HepG2 (cell line): Measurements from ENCODE around the gene S100Z. TPM values are rescaled to one million over a fixed set of nuclear protein-coding genes. Genes with fewer than 3 reads are reported as not detected.

Experiments
- CBFB ChIP-seq: sonication (generic); formaldehyde crosslinking; IDR thresholded peaks from 2 replicates; pipeline ENCODE4 v1.4.0; 2020; ENCODE audit warnings: missing genetic modification reagents
- EP300 ChIP-seq, 3 experiments: sonication (generic) in 1 of 3; formaldehyde crosslinking in 1 of 3; IDR thresholded peaks; 2 replicates each; pipeline versions ENCODE4 v1.5.1 to v1.6.1; 2011 to 2020; ENCODE audit warnings: low read depth in 2 of 3, low read length in 2 of 3, borderline replicate concordance in 1 of 3, improper control_type of control experiment in 1 of 3, mild to moderate bottlenecking in 1 of 3, missing genetic modification reagents in 1 of 3, moderate library complexity in 1 of 3
- HHEX ChIP-seq: IDR thresholded peaks from 2 replicates; pipeline ENCODE4 v1.6.1; 2016; ENCODE audit warnings: control low read depth
- JUNB ChIP-seq: sonication (generic); formaldehyde crosslinking; IDR thresholded peaks from 2 replicates; pipeline ENCODE4 v1.8.0; 2022; ENCODE audit warnings: missing genetic modification reagents, mild to moderate bottlenecking, borderline replicate concordance
- KLF6 ChIP-seq: IDR thresholded peaks from 2 replicates; pipeline ENCODE4 v1.8.0; 2016; ENCODE audit warnings: missing biosample characterization, missing genetic modification reagents
- NR2F2 ChIP-seq: IDR thresholded peaks from 2 replicates; pipeline ENCODE4 v1.6.1; 2012; ENCODE audit warnings: low read depth, inconsistent platforms, borderline replicate concordance
- RAD51 ChIP-seq: fragments of 450-650 bp; IDR thresholded peaks from 2 replicates; pipeline ENCODE4 v1.6.1; 2016; ENCODE audit warnings: borderline replicate concordance
- SOX5 ChIP-seq: IDR thresholded peaks from 2 replicates; pipeline ENCODE4 v1.6.1; 2016; ENCODE audit warnings: borderline replicate concordance
- SRSF9 ChIP-seq: fragments of 200-400 bp; formaldehyde crosslinking; IDR thresholded peaks from 2 replicates; pipeline ENCODE4 v1.6.1; 2018; ENCODE audit warnings: borderline replicate concordance, mild to moderate bottlenecking, low read depth, low read length; ENCODE audit not compliant: insufficient read depth, poor library complexity, severe bottlenecking
- ZBTB42 ChIP-seq: sonication (generic); formaldehyde crosslinking; IDR thresholded peaks from 2 replicates; pipeline ENCODE4 v1.5.0; 2020; ENCODE audit warnings: mild to moderate bottlenecking, missing genetic modification reagents
- ZC3H4 ChIP-seq: sonication (generic); formaldehyde crosslinking; IDR thresholded peaks from 2 replicates; pipeline ENCODE4 v1.4.0; 2020; ENCODE audit warnings: missing genetic modification reagents, borderline replicate concordance
- ZNF10 ChIP-seq: sonication (generic); formaldehyde crosslinking; IDR thresholded peaks from 2 replicates; pipeline ENCODE4 v1.4.0; 2020; ENCODE audit warnings: mild to moderate bottlenecking, low read depth, missing genetic modification reagents, borderline replicate concordance
- ZNF234 ChIP-seq: sonication (generic); formaldehyde crosslinking; conservative IDR thresholded peaks from 2 replicates; pipeline ENCODE4 v1.5.1; 2020; ENCODE audit warnings: mild to moderate bottlenecking, missing genetic modification reagents
- ZNF256 ChIP-seq: sonication (generic); formaldehyde crosslinking; conservative IDR thresholded peaks from 2 replicates; pipeline ENCODE4 v1.4.0; 2020; ENCODE audit warnings: missing genetic modification reagents
- ZNF460 ChIP-seq: sonication (generic); formaldehyde crosslinking; IDR thresholded peaks from 2 replicates; pipeline ENCODE4 v1.5.1; 2020; ENCODE audit warnings: missing genetic modification reagents, mild to moderate bottlenecking, borderline replicate concordance
- ZNF546 ChIP-seq: sonication (generic); formaldehyde crosslinking; conservative IDR thresholded peaks from 2 replicates; pipeline ENCODE4 v1.8.1; 2023; ENCODE audit warnings: mild to moderate bottlenecking, missing genetic modification reagents
- ZNF550 ChIP-seq: sonication (generic); formaldehyde crosslinking; IDR thresholded peaks from 2 replicates; pipeline ENCODE4 v1.4.0; 2020; ENCODE audit warnings: mild to moderate bottlenecking, missing genetic modification reagents, borderline replicate concordance
- polyA plus RNA-seq, 8 experiments: library from polyadenylated mRNA; depleted of rRNA in 3 of 8; stranded (reverse) in 7 of 8; unstranded in 1 of 8; fragments of >200 nt; fragmentation: Illumina TruSeq in 4 of 8; extraction: Trizol in 4 of 8; gene quantifications; 2 replicates each; pipeline versions ENCODE4 v1.2.1 to v1.2.3, GENCODE V29; 2011 to 2016; ENCODE audit warnings: low read depth in 4 of 8, missing spikeins in 1 of 8, mixed read lengths in 1 of 8; ENCODE audit not compliant: insufficient read depth in 1 of 8
- total RNA-seq, 5 experiments: library from RNA; depleted of rRNA; stranded (reverse); fragments of >200 nt; fragmentation: Illumina TruSeq; extraction: Trizol; gene quantifications; 2 replicates each; pipeline ENCODE4 v1.2.3, GENCODE V29; 2016; ENCODE audit warnings: low read depth in 1 of 5
- TF ChIP-seq, protein P1 (sequence below): IDR thresholded peaks from 2 replicates; pipeline ENCODE4 v1.4.0; 2020; ENCODE audit warnings: mild to moderate bottlenecking, missing genetic modification reagents
- TF ChIP-seq, protein P2 (sequence below): sonication (generic); formaldehyde crosslinking; IDR thresholded peaks from 2 replicates; pipeline ENCODE4 v1.4.0; 2020; ENCODE audit warnings: missing genetic modification reagents
- TF ChIP-seq, protein P3 (sequence below): sonication (generic); formaldehyde crosslinking; IDR thresholded peaks from 2 replicates; pipeline ENCODE4 v1.5.1; 2020; ENCODE audit warnings: mild to moderate bottlenecking, missing genetic modification reagents, moderate library complexity
- TF ChIP-seq, protein P4 (sequence below): sonication (generic); formaldehyde crosslinking; IDR thresholded peaks from 2 replicates; pipeline ENCODE4 v1.4.0; 2020; ENCODE audit warnings: missing genetic modification reagents, mild to moderate bottlenecking, borderline replicate concordance

S100Z gene
- total and polyA plus RNA-seq, 2 of the 13 experiments (the other 11 are each of a cell fraction or from before 2014, with no cell fraction given) = 0.22 TPM; not detected in 1

DNA sequence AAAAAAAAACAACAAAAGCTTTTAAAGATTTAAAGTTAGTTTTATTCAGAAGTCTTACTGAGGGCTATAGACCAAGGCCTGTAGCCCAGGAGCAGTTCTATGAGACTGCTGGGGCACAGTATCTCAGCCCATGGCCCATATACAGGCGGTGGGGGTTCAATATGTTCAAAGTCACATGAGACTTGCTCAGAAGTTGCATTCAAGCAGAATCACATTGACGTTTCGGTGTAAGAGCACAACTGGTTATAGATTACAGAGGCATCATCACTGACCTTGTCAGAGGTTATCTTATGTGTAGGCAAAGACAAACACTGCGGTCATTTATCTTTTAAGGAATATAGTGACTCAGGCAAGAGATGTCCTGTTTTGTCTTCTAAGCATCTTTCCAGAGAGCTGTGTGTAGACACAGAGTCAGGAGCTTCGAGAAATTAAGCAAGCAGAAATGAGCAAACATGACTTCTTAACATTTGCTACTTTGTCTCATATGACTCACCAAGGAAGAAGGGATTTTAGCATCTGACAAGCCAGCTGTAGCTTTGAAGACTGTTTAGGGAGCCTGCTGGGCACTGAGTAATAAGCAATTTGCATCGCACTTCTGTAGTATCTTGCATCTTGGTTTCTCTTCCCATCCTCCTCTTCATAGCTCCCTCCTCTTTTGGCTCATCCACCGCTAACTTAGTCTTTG, 43.9 kb upstream of the S100Z start (continued):
- TF ChIP-seq, protein P1, sequence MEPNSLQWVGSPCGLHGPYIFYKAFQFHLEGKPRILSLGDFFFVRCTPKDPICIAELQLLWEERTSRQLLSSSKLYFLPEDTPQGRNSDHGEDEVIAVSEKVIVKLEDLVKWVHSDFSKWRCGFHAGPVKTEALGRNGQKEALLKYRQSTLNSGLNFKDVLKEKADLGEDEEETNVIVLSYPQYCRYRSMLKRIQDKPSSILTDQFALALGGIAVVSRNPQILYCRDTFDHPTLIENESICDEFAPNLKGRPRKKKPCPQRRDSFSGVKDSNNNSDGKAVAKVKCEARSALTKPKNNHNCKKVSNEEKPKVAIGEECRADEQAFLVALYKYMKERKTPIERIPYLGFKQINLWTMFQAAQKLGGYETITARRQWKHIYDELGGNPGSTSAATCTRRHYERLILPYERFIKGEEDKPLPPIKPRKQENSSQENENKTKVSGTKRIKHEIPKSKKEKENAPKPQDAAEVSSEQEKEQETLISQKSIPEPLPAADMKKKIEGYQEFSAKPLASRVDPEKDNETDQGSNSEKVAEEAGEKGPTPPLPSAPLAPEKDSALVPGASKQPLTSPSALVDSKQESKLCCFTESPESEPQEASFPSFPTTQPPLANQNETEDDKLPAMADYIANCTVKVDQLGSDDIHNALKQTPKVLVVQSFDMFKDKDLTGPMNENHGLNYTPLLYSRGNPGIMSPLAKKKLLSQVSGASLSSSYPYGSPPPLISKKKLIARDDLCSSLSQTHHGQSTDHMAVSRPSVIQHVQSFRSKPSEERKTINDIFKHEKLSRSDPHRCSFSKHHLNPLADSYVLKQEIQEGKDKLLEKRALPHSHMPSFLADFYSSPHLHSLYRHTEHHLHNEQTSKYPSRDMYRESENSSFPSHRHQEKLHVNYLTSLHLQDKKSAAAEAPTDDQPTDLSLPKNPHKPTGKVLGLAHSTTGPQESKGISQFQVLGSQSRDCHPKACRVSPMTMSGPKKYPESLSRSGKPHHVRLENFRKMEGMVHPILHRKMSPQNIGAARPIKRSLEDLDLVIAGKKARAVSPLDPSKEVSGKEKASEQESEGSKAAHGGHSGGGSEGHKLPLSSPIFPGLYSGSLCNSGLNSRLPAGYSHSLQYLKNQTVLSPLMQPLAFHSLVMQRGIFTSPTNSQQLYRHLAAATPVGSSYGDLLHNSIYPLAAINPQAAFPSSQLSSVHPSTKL = peak; percentile 71
- TF ChIP-seq RAD51 (no peak), ZNF256 (CRISPR knock-in tag) (no peak), HHEX (CRISPR knock-in tag) (peak; percentile 31; the same call in 1 of the 2 replicates), ZNF234 (CRISPR knock-in tag) (no peak), SOX5 (CRISPR knock-in tag) (peak; percentile 19; the same call in 1 of the 2 replicates), ZNF546 (no peak), ZNF550 (CRISPR knock-in tag) (no peak), JUNB (CRISPR knock-in tag) (peak; percentile 33; the same call in 1 of the 2 replicates), CBFB (CRISPR knock-in tag) (peak; percentile 91), SRSF9 (no peak), ZNF10 (CRISPR knock-in tag) (no peak), EP300 (IDR thresholded peaks at IDR 0.05; ENCODE audit: low read depth in 2 of 2, low read length in 2 of 2) (peak in 1 of 2 experiments; percentile 84; a peak in 2 of 4 replicates), EP300 (CRISPR knock-in tag; IDR thresholded peaks at IDR 0.05; ENCODE audit: borderline replicate concordance) (peak; percentile 82), ZC3H4 (CRISPR knock-in tag) (no peak), KLF6 (CRISPR knock-in tag) (no peak), ZBTB42 (CRISPR knock-in tag) (no peak), ZNF460 (CRISPR knock-in tag) (no peak), NR2F2 (peak; percentile 78)
- TF ChIP-seq, protein P2, sequence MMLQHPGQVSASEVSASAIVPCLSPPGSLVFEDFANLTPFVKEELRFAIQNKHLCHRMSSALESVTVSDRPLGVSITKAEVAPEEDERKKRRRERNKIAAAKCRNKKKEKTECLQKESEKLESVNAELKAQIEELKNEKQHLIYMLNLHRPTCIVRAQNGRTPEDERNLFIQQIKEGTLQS (CRISPR knock-in tag) = peak; percentile 25; the same call in 1 of the 2 replicates
- TF ChIP-seq, protein P3, sequence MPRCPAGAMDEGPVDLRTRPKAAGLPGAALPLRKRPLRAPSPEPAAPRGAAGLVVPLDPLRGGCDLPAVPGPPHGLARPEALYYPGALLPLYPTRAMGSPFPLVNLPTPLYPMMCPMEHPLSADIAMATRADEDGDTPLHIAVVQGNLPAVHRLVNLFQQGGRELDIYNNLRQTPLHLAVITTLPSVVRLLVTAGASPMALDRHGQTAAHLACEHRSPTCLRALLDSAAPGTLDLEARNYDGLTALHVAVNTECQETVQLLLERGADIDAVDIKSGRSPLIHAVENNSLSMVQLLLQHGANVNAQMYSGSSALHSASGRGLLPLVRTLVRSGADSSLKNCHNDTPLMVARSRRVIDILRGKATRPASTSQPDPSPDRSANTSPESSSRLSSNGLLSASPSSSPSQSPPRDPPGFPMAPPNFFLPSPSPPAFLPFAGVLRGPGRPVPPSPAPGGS (CRISPR knock-in tag) = no peak
- TF ChIP-seq, protein P4, sequence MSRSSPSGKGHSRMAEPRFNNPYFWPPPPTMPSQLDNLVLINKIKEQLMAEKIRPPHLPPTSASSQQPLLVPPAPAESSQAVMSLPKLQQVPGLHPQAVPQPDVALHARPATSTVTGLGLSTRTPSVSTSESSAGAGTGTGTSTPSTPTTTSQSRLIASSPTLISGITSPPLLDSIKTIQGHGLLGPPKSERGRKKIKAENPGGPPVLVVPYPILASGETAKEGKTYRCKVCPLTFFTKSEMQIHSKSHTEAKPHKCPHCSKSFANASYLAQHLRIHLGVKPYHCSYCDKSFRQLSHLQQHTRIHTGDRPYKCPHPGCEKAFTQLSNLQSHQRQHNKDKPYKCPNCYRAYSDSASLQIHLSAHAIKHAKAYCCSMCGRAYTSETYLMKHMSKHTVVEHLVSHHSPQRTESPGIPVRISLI (CRISPR knock-in tag) = no peak
